Muscle layer of colon (tissue), 2 donors: ENCODE data around the gene ROBO3.

Source experiments
- H3K27ac ChIP-seq: one replicate; pipeline ENCODE4 v1.7.0; 2013; ENCODE audit warnings: low read depth, mild to moderate bottlenecking, low read length, moderate library complexity
- H3K27me3 ChIP-seq, 2 donors: one replicate each; pipeline ENCODE4 v1.7.0; 2013; ENCODE audit warnings: low read length in 2 of 2, mild to moderate bottlenecking in 2 of 2; ENCODE audit not compliant: insufficient read depth in 2 of 2, control insufficient read depth in 1 of 2
- H3K36me3 ChIP-seq: one replicate; pipeline ENCODE4 v1.7.0; 2013; ENCODE audit warnings: mild to moderate bottlenecking, low read length; ENCODE audit not compliant: insufficient read depth
- H3K4me1 ChIP-seq: one replicate; pipeline ENCODE4 v1.7.0; 2013; ENCODE audit warnings: mild to moderate bottlenecking, low read length; ENCODE audit not compliant: insufficient read depth
- H3K4me3 ChIP-seq, 2 donors: one replicate each; pipeline ENCODE4 v1.7.0; 2013; ENCODE audit warnings: low read length in 2 of 2, low read depth in 1 of 2, mild to moderate bottlenecking in 1 of 2, moderate library complexity in 1 of 2
- H3K9ac ChIP-seq: one replicate; pipeline ENCODE4 v1.7.0; 2013; ENCODE audit warnings: low read length
- H3K9me3 ChIP-seq: one replicate; pipeline ENCODE4 v1.7.0; 2013; ENCODE audit warnings: mild to moderate bottlenecking, low read length
- donor health status: abdominal sarcoma.
- donor health status: Adenocarcinoma of cecum.

Gene ROBO3

GRCh38 chr11:124889191-124890091, 24.2 kb downstream of the ROBO3 start:
- Histone ChIP-seq H3K9me3 (no peaks in the 10 kb centered on the region), H3K4me3 (no peak overlapping the region), H3K27ac (no peak overlapping the region), H3K36me3 (no peaks in the 10 kb centered on the region), H3K27me3 (peaks cover 0 to 16% of the 10 kb centered on the region in 2 donors), H3K4me1 (peaks cover 14% of the 10 kb centered on the region), H3K9ac (no peak overlapping the region)

GRCh38 chr11:124890151-124890550, 24.9 kb downstream of the ROBO3 start:
- H3K4me3 ChIP-seq, result no peak overlapping the region
- peaks cover 18% of the 10 kb centered on the region for H3K4me1 ChIP-seq
- H3K27me3 ChIP-seq, result peaks cover 0 to 16% of the 10 kb centered on the region in 2 donors
- no peaks in the 10 kb centered on the region for H3K9me3 ChIP-seq
- H3K36me3 ChIP-seq, result no peaks in the 10 kb centered on the region
- H3K9ac ChIP-seq, result no peak overlapping the region
- no peak overlapping the region for H3K27ac ChIP-seq

GRCh38 chr11:124890683-124891372, 25.6 kb downstream of the ROBO3 start:
- Histone ChIP-seq H3K9ac (no peak overlapping the region), H3K9me3 (no peaks in the 10 kb centered on the region), H3K27me3 (peaks cover 0 to 16% of the 10 kb centered on the region in 2 donors), H3K4me3 (no peak overlapping the region), H3K4me1 (peaks cover 18% of the 10 kb centered on the region), H3K36me3 (no peaks in the 10 kb centered on the region), H3K27ac (no peak overlapping the region)

- Histone ChIP-seq H3K9me3 (no peaks in the 10 kb centered on the region), H3K4me1 (peaks cover 18% of the 10 kb centered on the region), H3K36me3 (no peaks in the 10 kb centered on the region), H3K4me3 (no peak overlapping the region), H3K27me3 (peaks cover 0 to 16% of the 10 kb centered on the region in 2 donors), H3K27ac (no peak overlapping the region), H3K9ac (no peak overlapping the region)
These were observed 26.2 kb downstream of the ROBO3 start for GRCh38 chr11:124891373-124891861.

- Histone ChIP-seq H3K36me3 (no peaks in the 10 kb centered on the region), H3K27ac (no peak overlapping the region), H3K4me3 (no peak overlapping the region), H3K9ac (no peak overlapping the region), H3K4me1 (peaks cover 18% of the 10 kb centered on the region), H3K9me3 (no peaks in the 10 kb centered on the region), H3K27me3 (peaks cover 0 to 13% of the 10 kb centered on the region in 2 donors)
These were observed 26.9 kb downstream of the ROBO3 start for GRCh38 chr11:124892146-124892545.

GRCh38 chr11:124892750-124893454, 27.7 kb downstream of the ROBO3 start:
- H3K9ac ChIP-seq, result no peak overlapping the region
- H3K27ac ChIP-seq, result no peak overlapping the region
- H3K4me1 ChIP-seq, result peaks cover 19% of the 10 kb centered on the region
- no peaks in the 10 kb centered on the region for H3K36me3 ChIP-seq
- peaks cover 0 to 6% of the 10 kb centered on the region in 2 donors for H3K27me3 ChIP-seq
- H3K9me3 ChIP-seq, result no peaks in the 10 kb centered on the region
- no peak overlapping the region for H3K4me3 ChIP-seq

- H3K27me3 ChIP-seq, result no peaks in the 10 kb centered on the region
- H3K4me3 ChIP-seq, result no peak overlapping the region
- no peak overlapping the region for H3K9ac ChIP-seq
- H3K36me3 ChIP-seq, result no peaks in the 10 kb centered on the region
- no peak overlapping the region for H3K27ac ChIP-seq
- H3K4me1 ChIP-seq, result peaks cover 29% of the 10 kb centered on the region
- H3K9me3 ChIP-seq, result no peaks in the 10 kb centered on the region
These were observed 28.7 kb downstream of the ROBO3 start for GRCh38 chr11:124893781-124894401.

- peaks cover 29% of the 10 kb centered on the region for H3K4me1 ChIP-seq
- no peaks in the 10 kb centered on the region for H3K36me3 ChIP-seq
- no peak overlapping the region for H3K9ac ChIP-seq
- no peak overlapping the region for H3K4me3 ChIP-seq
- H3K9me3 ChIP-seq, result no peaks in the 10 kb centered on the region
- no peak overlapping the region for H3K27ac ChIP-seq
- H3K27me3 ChIP-seq, result no peaks in the 10 kb centered on the region
These were observed 29.6 kb downstream of the ROBO3 start for GRCh38 chr11:124894606-124895430.

- H3K9ac ChIP-seq, result no peak overlapping the region
- H3K27ac ChIP-seq, result no peak overlapping the region
- no peaks in the 10 kb centered on the region for H3K36me3 ChIP-seq
- no peaks in the 10 kb centered on the region for H3K27me3 ChIP-seq
- no peaks in the 10 kb centered on the region for H3K9me3 ChIP-seq
- H3K4me1 ChIP-seq, result peaks cover 29% of the 10 kb centered on the region
- H3K4me3 ChIP-seq, result no peak overlapping the region
These were observed 30.3 kb downstream of the ROBO3 start for GRCh38 chr11:124895471-124895971.

- Histone ChIP-seq H3K27ac (no peak overlapping the region), H3K36me3 (no peaks in the 10 kb centered on the region), H3K4me3 (no peak overlapping the region), H3K4me1 (peaks cover 22% of the 10 kb centered on the region), H3K27me3 (no peaks in the 10 kb centered on the region), H3K9ac (no peak overlapping the region), H3K9me3 (no peaks in the 10 kb centered on the region)
These were observed 31.0 kb downstream of the ROBO3 start for GRCh38 chr11:124896071-124896750.
